ENCODE data around the gene GPRC5C.

Gene GPRC5C

DNA sequence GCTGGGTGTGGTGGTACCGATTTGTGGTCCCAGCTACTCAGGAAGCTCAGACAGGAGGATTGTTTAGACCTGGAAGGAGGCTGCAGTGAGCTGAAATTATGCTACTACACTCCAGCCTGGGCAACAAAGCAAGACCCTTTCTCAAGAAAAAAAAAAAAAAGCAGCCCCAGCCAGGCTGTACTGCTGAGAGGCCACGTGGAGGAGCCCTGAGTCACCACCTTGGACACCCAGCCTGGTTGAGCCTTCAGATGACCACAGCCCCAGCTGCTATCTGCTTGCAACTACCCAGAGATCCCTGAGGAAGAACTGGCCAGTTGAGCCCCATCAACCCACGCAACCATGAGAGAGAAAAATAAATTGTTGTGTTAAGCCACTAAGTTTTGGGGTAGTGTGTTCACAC is 23.6 kb upstream of the GPRC5C start:
- peak; percentile 65 for DNase-seq

DNA sequence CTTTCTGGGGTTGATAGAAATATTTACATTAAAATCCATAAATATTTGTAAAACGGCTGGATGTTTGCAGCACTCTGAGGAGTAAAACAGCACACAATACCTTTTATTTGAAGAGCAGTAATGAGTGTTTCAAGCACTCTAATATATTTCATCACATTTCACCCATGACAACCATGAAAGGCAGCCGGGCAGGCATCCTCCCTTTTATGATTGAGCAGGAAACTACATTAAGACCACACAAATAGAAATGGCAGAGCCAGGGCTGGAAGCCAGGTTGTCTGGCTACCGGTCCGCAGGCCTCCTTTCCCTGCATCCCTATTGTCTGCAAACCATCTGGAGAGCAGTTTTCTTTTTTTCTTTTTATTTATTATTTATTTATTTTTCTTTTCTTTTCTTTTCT is 23.1 kb upstream of the GPRC5C start:
- no peak for DNase-seq

DNA sequence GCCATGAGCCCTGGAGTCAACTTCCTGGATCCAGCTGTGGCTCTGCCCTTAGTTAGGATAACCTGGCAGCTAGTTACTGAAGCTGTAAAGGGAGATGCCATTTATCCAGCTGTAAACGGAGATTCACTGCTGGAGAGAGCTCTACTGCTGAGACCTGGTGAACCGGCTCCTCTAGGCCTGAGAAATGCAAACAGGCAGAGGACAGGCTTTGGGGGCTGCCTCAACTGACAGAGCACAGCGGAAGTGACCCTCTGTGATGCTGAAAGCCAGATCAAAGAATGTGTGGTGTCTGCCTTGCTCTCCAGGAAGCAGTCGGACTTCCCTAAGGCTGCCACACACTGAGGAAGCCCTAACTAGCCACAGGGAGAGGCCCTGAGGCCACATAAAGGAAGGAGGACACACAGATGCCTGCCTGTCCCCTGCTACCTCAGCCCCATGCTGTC is 21.9 kb upstream of the GPRC5C start:
- DNase-seq = no peak

DNA sequence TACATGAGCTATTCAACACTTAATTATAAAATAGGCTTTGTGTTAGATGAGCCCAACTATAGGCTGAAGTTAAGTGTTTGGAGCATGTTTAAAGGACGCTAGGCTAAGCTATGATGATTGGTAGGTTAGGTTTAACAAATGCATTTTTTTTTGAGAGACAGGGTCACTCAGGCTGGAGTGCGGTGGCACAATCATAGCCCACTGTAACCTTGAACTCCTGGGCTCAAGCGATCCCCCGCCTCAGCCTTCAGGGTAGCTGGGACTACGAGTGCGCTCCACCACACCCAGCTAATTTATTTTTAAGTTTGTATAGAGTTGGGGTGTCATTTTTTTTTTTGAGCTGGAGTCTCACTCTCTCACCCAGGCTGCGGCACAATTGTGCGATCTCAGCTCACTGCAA is 19.3 kb upstream of the GPRC5C start:
- no peak for DNase-seq

DNA sequence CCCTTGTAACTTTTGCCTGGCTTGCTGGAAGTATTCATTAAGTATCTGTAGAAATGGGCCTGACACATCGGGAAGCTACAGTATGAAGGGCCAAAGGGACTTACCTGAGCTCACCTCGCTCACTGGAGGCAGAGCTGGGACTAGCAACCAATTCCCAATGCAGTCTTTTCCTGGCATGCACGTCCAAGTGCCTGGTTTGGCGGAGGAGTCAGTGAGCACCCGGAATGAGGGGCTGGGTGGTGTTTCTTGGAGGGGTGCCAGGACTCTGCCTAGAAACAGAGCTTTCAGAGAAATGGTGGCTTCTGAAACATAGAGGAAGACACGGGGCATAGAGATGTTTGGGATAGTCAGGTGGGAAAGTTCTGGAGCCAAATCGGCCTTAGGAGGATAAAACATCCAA is 18.4 kb upstream of the GPRC5C start:
- no peak for DNase-seq

DNA sequence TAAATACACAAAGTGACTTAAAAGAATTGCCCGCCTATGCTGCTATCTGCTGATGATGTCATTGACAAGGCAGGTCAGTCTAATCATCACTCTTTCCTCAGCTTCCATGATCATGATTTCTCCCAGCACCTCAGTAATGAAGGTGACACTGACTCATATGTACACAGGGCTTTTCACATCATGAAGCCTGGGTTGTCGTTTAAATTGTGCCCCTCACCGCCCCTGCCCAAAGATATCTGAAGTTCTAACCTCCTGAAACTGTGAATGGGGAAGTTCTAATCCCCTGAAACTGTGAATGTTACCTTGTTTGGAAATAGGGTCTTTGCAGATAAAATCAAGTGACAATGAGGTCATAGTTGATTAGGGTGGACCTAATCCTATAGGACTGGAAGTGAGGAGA is 17.4 kb upstream of the GPRC5C start:
- DNase-seq = no peak

DNA sequence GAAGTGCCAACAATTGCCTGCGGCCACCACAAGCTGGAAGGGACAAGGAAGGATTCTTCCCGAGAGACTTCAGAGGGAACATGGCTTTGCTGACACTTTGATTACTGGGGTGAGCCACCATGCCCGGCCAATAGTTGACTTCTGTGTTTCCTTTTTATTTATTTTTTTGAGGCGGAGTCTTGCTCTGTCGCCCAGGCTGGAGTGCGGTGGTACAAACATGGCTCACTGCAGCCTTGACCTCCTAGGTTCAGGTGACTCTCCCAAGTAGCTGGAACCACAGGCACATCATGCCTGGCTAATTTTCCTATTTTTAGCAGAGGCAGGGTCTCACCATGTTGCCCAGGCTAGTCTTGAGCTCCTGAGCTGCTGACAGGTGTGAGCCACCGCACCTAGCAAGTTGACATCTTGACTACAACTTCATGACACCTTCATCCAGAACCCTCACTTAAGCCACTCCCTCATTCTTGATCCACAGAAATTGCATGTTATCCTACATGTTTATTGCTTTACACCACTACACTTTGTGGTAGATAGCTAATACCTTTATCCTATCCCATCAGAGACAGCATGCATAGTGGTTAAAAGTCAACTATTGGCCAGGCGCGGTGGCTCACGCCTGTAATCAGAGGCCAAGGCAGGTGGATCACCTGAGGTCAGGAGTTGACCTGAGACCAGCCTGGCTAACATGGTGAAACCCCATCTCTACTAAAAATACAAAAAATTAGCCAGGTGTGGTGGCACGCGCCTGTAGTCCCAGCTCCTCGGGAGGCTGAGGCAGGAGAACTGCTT is 16.1 kb upstream of the GPRC5C start:
- DNase-seq = no peak

DNA sequence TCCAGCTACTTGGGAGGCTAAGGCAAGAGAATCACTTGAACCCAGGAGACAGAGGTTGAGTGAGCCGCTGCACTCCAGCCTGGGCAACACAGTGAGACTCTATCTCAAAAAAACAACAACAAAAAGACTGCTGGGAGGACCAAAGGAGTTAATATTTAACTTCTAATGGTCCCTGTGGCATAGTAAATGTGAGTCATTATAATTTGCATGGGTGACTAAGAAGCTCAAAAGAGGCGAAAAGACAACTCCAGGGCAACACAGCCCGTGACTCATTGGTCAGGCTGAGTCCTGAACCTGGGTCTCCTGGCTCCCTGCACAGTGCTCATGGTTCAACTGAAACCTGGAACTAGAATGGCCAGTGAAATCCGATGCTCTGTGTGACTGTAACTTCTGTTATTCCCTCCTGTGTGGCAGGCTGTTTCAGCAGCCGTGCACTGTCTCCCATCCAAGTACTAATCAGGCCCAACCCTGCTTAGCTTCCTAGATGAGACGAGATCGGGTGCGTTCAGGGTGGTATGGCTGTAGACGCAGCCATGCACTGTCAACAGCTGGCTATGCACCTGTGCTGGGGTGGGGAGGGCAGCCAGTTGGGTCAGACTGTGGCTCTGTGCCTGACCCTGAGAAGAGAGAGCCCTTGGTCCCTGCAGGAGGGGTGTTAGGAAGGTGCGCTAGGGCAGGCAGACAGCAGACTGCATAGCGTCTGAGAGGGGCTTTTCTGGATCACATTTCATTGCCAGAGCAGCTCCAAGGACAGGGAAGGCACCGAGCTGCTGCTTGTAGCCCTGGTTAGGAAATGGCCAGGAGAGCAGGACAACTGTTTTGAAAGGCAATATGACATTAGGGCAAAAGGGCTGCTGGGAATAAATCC is 14.5 kb upstream of the GPRC5C start:
- no peak for DNase-seq

DNA sequence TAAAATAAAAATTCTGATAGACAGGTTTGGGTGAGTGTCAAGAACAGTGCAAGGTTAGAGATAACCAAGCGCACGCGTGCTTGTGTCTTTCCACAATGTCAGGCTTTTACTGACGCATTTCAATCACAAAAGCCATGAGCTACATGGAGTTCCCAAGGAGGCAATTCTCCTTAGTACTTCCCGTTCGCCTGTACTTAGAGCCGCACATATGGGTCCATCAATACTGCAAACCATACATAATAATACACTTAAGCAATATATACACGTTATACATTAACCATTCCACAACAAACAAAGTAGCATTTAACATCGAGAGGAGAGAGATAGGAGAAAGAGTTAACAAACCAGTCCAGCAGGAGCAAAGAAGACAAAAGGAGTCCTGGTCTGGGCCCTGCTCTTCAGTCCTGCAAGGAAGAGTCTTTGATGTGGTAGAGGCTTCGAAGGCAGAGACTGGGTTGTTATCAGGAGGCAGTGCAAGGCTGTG is 11.9 kb upstream of the GPRC5C start:
- no peak for DNase-seq

DNA sequence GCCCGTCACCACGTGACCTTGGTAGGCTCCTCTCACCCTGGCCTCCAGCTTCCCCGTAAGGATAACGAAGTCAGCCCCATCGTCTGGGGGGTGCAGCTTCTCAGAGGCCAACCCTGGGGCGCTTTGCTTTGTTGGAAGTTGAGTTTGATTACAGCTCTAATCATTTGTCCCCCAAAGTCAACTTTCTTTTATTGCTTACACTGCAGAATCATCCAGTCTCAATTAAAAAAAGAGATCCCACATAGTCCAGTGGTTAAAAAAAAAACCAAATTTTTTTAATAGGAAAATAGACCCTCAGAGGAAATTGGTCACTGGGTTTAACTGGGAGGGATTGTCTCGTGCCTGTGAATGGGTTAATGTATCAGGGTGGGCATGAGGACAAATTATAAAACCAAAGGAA is 7.8 kb upstream of the GPRC5C start:
- DNase-seq = no peak

DNA sequence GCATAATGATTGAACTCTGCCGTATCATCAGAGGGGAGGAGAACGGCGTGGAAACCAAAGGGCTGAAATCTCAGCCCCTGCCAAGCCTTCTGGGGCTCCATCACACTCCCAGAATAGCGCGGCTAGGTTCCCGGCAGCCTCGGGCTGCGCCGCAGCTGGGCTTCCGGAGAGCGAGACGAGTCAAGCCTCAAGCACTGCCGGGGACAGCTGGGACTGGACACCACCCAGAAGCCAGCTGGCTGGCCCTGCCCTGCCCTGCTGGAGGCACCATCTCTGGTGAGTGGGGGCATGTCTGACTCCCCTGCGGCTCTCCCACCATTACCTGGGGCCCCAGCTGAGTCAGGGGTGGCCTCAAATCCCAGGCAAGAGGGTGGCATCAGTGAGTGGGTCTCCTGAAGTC is 7.2 kb upstream of the GPRC5C start:
- DNase-seq = no peak

DNA sequence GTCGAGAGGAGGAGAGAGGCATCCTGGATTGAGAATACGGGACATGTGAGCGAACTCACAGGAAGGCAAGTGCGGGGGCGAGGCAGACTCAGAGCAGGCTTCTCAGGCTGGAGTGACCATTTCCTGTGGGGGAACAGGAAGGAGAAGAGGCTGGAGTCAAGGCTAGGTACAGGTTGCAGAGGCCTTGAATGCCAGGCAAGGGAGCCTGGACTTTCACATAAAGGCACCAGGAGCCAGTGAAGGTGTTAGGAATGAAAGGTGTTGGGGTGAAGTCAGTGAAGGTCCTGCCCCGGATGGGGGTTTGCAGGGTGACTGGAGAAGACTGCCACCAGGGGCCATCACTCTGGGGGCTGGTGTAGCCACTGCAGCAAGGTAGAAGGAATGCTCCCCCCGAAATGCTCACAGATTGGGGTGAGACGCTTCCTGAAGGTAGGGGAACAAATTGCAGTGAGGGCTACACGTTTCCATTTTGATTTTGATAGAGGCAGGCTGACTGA is 5.3 kb upstream of the GPRC5C start:
- DNase-seq = no peak

DNA sequence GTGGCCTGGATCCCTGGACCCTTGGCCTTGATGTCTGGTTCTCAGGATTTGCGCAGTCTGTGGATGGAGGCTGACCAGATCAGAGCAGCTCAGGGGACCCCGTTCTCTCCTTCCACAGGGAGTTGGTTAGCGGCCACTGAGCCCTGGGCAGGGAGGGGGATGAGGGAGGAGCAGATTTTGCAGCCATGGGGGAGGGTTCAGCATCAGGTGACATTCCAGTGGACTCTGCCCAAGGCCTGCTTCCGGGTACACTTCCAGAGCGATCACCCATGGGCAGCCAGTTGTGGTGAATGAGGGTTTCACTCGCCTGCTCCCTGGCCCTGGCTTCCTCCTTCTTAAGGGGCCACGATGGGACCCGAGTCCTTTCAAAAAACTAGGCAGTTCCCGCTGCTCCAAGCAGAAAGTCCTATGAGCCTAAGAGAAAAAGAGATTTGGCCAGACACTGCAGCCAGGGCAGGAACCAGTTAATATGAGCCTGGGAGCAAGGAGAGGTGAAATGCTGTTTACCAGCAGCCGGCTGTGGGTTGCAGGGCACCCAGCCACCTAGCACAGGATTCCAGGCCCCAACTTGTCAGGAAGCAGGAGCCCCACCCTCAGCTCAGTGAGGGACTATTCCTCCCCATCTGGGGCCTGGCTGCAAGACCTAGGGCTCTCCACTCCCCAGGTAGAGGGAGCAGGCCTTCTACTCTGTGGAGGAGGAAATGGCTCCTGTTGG is 4.7 kb upstream of the GPRC5C start:
- no peak for DNase-seq

DNA sequence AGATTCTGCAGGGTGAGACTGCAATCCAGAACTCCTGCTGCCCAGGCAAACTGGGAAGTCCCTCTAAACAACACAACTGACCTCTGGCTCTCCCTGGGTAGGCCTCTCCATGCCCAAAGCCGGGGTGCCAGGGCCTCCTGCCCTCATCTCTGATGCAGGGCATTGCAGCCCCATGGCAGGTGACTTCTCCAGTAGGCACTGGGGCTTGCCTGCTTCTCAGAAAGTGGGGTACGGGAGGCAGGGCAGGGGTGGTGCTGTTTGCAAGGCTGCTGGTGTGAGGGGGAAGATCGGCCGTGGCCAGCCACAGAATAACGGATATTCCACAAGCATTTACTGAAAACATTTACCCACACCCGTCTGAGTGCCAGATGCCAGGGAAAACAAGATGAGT is 4.1 kb upstream of the GPRC5C start:
- no peak for DNase-seq

DNA sequence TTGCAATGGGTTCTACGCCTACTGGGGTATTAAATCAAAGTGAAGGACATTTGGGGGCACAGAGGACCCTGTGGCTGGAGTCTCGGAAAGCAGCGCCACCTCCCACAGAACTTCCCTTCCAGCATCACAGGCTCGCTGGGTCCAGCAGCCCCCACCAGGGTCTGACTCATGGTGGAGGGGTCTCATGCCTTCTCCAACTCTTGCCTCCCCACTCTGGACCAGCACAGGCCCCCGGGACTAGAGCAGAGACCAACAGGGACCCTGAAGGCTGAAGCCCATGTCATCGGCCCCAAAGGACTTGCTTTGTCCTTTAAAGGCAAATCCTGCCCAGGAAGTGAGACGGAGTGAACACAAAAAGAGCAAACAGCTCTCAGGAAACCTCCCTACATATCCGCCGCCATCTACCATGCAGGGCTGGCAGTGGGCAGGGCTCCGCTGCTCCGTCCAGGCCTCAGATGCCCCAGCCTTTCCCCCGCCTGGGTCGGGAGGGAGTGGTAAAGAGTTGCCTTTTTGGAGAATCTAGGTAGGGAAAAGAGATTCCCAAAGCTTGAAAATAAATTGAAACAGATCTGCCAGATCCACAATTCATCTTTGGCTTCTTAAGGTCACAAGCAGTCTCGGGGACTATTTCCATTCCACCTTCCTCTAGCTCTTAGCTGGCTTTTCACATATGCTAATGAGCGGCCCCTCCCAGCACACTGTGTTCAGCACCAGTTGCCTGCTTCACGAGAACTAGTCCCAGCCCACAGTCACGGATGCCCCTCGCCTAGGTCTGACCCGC is 2.1 kb upstream of the GPRC5C start:
- DNase-seq = no peak

DNA sequence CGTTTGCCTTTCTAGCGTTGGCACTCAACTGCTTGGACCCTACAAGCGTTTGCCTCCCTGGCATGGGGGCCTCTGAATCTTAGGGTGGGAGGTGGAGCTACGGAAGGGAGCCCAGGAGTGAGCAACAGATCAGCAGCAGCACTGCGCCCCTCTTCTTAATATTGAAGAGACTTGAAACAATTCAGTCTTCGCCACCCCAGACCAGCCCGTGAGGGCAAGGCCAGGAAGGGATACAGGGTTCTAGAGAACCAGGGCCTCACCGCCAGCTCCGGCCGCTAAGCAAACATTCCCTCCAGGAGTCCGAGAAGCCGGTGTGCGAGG is 1.5 kb upstream of the GPRC5C start:
- DNase-seq = no peak

DNA sequence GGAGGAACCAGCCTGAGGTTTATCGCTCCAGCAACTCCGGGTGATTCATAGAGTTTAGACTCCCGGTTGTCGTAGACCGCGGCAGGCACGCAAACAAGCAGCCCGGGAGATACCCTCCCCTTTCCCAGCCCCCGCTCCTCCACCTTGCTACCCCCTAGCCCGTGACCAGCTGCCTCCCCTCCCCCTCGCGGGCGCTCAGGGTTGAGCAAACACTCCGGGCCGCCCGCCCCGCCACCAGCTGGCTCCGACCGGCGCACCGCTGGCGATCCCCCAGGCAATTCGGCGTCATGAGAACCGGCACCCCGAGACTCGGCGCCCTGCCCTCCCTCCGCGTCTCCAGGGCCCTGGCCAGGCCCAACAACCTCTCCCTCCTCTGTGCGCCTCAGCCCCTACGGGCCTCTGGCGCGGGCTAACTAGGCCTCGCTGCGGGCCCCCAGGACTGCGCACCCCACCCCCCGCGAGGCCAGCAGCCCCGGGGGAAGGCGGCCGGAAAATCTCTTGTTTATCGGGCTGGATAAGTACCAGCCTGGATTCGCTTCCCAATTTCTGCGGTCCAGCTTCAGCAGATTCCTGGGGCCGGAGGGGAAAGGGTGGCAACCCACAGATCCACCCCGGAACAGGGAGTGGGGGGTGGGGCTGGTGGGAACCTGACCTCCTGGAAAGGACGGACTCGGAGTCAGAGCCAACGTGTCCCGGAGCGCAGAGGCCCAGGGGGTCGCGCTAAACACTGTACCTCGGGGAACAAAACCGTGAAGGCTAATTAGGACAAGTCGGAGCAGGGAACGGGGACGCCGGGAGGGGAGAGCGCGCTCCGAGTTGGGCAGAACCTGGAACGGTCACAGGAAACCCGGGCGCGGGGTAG is 951 bp upstream of the GPRC5C start:
- peak; percentile 18 for DNase-seq

DNA sequence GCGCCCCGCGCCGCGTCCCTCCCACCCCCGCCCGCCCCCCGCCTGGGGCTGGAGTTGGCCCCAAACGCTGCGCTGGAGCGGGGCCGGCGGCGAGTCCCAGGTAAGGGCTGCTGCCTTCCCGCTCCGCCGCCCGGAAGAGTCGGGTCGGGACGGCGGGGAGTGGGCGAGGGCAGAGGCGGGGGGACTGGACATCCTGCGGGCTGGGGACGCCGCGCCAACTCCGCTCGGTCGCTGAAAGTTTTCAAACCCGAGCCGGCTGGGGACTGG is 469 bp downstream of the GPRC5C start:
- no peak for DNase-seq

DNA sequence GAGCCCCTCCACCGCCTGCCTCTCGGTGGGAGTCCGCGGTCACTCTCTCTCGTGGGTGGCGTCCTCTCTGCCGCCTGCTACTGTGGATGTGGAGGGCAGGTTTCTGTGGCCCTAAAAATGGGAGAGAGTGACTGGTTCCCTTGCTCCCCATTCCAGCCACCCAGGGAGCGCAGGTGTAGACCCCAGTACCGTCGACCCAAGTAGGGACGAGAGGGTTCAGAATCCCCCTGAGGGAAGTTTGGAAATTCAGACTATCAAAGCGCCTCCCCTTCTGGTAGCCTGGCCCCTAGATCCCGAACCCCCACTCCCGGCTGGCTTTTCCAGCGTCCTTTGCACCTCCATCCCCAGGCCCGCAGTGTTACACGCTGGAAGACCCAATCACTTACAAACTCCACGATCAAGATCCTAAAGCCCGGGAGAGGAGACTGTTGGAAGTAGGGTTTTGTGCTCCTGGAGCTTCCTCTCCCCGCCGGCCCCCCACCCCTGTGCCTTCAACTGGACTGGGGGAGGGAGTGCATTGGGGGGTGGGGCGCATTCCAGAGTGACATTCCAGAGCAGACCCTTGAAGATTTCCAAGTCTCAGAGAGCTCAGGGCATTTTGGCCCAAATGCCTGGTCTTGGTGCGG is 991 bp downstream of the GPRC5C start:
- DNase-seq = no peak

DNA sequence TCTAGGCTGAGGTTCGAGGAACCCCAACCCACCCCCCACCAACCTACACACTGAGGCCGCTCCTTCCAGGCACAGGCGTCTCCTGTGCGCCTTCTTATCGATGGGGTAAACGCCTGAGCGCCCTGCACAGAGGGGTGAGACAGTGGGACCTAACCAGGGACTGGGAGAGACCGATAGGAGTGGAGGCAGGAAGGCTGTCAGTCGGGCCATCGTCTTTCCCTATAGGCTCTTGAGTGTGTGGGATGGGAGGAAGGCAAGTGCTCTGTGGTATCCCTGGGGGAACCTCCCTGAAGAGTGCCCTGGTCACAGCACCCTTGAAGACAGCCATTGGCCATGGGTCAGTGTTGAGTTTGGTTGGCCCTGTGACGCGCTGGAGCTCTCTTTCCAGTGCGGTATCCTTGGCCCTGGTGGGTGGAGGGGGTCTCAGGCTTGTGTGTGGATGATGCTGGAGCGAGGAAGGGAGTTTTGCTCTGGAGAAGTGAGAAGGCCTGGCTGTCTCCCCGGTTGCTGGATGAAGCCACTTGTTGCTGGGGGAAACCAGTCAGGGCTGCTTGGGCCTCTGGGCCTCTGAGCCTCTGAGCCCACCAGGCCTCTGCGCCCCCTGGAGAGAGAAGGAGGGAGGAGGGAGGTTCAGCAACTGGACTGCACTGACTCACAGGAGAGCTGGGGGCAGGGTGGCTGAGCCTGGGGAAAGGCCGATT is 1.7 kb downstream of the GPRC5C start:
- no peak for DNase-seq
